ENCODE measurements around the gene ZRSR2.
A peak's percentile ranks its signal among the peaks of the same experiment; 100 is the strongest.

ZRSR2 gene

DNA sequence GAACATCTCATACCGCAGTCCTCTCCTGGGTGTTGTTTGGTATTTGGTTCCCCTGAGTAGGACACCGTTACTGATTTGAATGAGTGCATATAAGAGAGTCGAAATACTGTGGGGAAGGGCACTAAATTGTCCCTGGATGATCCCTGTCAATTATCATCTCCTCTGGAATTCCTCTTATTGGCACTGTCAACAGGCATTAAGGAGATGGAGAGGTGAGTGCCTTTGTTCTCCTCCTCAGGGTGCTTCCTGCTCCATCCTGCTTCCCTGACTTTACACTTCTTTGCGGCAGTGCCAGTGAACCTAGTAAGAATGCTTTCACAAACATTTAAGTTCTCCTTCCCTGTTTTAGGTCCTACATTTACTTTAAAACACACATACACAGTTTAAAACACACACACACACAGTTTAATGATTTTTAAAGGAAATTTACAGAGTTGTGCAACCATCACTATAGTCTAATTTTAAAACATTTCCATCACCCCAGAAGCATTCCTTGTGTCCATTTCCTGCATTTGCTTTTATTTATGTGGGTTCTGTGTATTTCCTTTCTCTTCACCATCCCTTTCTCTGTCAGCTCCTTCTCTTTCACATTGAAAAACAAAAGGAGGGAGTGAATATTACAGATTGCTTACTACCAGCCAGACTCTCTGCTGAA is 20.9 kb upstream of the ZRSR2 start:
- Histone ChIP-seq H3K4me3 (ENCODE audit: insufficient read length, low read depth) (no peak overlapping the region), H3K4me1 (ENCODE audit: insufficient read depth, insufficient read length) (no peaks in the 10 kb centered on the region), H3K9ac (ENCODE audit: insufficient read length, low read depth) (no peak overlapping the region), H3K36me3 (ENCODE audit: insufficient read depth, insufficient read length, low read length) (no peaks in the 10 kb centered on the region), H3K27me3 (ENCODE audit: insufficient read depth, insufficient read length) (no peaks in the 10 kb centered on the region), H3K9me3 (ENCODE audit: insufficient read depth, low read length) (no peaks in the 10 kb centered on the region)
- peak; percentile 77 for DNase-seq (ENCODE audit: low read depth, low spot score)
- TF ChIP-seq YY1 (IDR thresholded peaks at IDR 0.05; ENCODE audit: insufficient read depth, insufficient read length) (no peak), ZNF274 (IDR thresholded peaks at IDR 0.05; ENCODE audit: low read depth, low read length) (no peak), SUZ12 (IDR thresholded peaks at IDR 0.05; ENCODE audit: extremely low read depth, insufficient read depth, insufficient read length) (no peak)

DNA sequence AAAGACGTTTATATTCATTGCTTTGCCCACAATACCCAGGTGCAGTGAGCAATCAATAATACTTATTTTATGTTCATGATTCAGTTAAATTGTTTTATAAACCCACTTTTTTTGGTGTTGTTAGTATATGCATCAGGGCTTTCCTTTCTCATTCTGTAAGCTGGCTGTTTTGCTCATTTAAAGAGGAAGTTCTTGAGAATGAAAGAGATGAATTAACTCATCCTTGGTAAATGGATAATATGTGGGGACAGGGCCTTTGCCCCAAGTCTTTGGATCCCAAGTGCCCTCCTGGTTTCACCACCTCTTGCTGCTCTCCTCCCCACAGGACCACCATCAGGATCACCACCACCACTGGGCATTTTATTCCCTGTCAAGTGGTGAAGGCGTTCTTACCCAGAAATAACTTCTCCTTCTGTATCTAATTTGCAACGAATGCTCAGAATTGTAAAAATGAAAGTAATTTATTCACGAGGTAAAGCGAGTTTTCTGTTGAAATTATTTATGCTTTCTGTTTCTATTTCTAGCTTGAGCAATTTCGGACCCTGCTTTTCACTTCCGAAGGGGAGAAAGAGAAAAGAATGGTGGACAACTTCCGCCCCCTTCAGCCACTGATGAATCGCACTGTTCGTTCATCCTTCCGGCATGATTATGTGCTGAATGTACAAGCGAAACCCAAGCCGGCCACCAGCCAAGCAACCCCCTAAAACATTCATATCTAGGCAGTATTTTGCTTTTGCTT is 8.2 kb upstream of the ZRSR2 start:
- Histone ChIP-seq H3K9ac (ENCODE audit: insufficient read length, low read depth) (no peak overlapping the region), H3K9me3 (ENCODE audit: insufficient read depth, low read length) (no peaks in the 10 kb centered on the region; the same call in 1 of the 2 replicates), H3K4me1 (ENCODE audit: insufficient read depth, insufficient read length) (no peaks in the 10 kb centered on the region), H3K4me3 (ENCODE audit: insufficient read length, low read depth) (no peak overlapping the region), H3K36me3 (ENCODE audit: insufficient read depth, insufficient read length, low read length) (peaks cover 3% of the 10 kb centered on the region), H3K27me3 (ENCODE audit: insufficient read depth, insufficient read length) (no peaks in the 10 kb centered on the region)
- TF ChIP-seq ZNF274 (IDR thresholded peaks at IDR 0.05; ENCODE audit: low read depth, low read length) = no peak
- TF ChIP-seq YY1 (IDR thresholded peaks at IDR 0.05; ENCODE audit: insufficient read depth, insufficient read length) = no peak
- no peak for TF ChIP-seq SUZ12 (IDR thresholded peaks at IDR 0.05; ENCODE audit: extremely low read depth, insufficient read depth, insufficient read length)
- DNase-seq (ENCODE audit: low read depth, low spot score) = no peak

DNA sequence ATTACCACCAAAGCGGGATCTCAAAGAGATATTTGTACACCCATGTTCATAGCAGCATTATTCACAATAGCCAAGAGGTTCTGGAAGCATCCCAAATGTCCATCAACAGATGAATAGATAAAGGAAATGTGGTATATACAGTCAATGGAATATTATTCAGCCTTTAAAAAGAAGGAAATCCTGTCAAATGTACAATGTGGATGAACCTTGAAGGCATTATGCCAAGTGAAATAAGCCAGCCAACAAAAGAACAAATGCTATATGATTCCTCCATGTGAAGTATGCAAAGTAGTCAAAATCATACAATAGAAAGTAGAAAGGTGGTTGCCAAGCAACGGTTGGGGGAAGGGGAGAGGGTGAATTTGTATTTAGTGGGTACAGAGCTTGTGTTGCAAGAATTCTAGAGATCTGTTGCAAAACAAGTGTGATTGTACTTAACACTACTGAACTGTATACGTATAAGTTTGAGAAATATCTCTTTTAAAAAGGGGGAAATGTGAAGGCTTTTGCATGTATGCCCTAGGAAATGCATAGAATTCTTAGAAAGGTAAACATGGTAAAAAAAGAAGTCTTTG is 5.0 kb upstream of the ZRSR2 start:
- no peaks in the 10 kb centered on the region for H3K27me3 ChIP-seq (ENCODE audit: insufficient read depth, insufficient read length)
- H3K4me1 ChIP-seq (ENCODE audit: insufficient read depth, insufficient read length) = no peaks in the 10 kb centered on the region
- TF ChIP-seq ZNF274 (IDR thresholded peaks at IDR 0.05; ENCODE audit: low read depth, low read length) = no peak
- no peak for TF ChIP-seq SUZ12 (IDR thresholded peaks at IDR 0.05; ENCODE audit: extremely low read depth, insufficient read depth, insufficient read length)
- no peak for TF ChIP-seq YY1 (IDR thresholded peaks at IDR 0.05; ENCODE audit: insufficient read depth, insufficient read length)
- no peak for DNase-seq (ENCODE audit: low read depth, low spot score)
- peaks cover 3% of the 10 kb centered on the region for H3K36me3 ChIP-seq (ENCODE audit: insufficient read depth, insufficient read length, low read length)
- H3K9me3 ChIP-seq (ENCODE audit: insufficient read depth, low read length) = no peaks in the 10 kb centered on the region
- H3K4me3 ChIP-seq (ENCODE audit: insufficient read length, low read depth) = no peak overlapping the region
- no peak overlapping the region for H3K9ac ChIP-seq (ENCODE audit: insufficient read length, low read depth)

DNA sequence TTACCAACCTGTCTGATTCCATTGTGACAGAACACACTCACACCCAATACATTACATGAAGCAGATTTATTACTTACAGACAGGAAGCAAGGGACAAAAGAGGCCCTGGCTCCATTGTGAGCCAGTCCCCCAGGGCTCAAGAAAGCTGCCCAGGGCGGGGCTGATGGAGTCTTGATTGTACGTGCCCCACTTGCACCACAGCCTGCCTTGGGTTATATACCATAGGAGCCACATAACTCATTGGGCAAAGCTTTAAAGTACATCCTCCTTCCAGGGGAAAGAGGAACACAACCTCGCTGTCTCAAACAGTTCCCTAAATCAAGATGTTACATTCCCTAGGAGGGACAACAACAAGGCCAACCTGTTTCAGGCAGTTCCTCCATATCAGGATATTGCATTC is 3.4 kb upstream of the ZRSR2 start:
- DNase-seq (ENCODE audit: low read depth, low spot score) = no peak
- Histone ChIP-seq H3K4me3 (ENCODE audit: insufficient read length, low read depth) (no peak overlapping the region), H3K9ac (ENCODE audit: insufficient read length, low read depth) (no peak overlapping the region), H3K27me3 (ENCODE audit: insufficient read depth, insufficient read length) (no peaks in the 10 kb centered on the region), H3K4me1 (ENCODE audit: insufficient read depth, insufficient read length) (no peaks in the 10 kb centered on the region), H3K36me3 (ENCODE audit: insufficient read depth, insufficient read length, low read length) (peaks cover 3% of the 10 kb centered on the region), H3K9me3 (ENCODE audit: insufficient read depth, low read length) (no peaks in the 10 kb centered on the region)
- no peak for TF ChIP-seq YY1 (IDR thresholded peaks at IDR 0.05; ENCODE audit: insufficient read depth, insufficient read length)
- no peak for TF ChIP-seq SUZ12 (IDR thresholded peaks at IDR 0.05; ENCODE audit: extremely low read depth, insufficient read depth, insufficient read length)
- no peak for TF ChIP-seq ZNF274 (IDR thresholded peaks at IDR 0.05; ENCODE audit: low read depth, low read length)

DNA sequence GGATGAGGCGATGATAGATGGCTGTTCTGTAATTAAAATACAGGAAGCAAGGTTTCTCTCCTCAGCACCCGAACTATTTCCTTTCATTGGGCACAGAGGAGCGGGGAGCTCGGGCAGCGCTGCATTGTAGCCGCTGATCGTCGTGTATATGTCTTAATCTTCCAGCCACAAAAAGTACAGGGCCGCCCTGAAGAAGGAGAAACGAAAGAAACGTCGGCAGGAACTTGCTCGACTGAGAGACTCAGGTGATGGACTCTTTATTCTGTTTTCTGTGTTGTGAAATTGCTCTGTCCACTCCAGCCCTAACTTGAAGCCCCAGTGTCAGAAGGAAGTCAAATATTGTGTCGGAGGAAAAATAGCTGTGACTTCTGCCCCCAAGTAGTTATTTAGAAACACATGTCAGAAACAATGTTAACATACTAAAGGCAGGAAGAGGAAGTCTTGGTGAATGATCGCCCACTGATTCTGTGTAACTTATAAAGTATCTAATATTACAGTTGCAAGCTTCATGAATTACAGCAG is 546 bp downstream of the ZRSR2 start:
- Histone ChIP-seq H3K9me3 (ENCODE audit: insufficient read depth, low read length) (no peaks in the 10 kb centered on the region), H3K27me3 (ENCODE audit: insufficient read depth, insufficient read length) (no peaks in the 10 kb centered on the region), H3K4me3 (ENCODE audit: insufficient read length, low read depth) (peak overlapping the region; percentile 81), H3K4me1 (ENCODE audit: insufficient read depth, insufficient read length) (no peaks in the 10 kb centered on the region), H3K9ac (ENCODE audit: insufficient read length, low read depth) (peak overlapping the region; percentile 79), H3K36me3 (ENCODE audit: insufficient read depth, insufficient read length, low read length) (peaks cover 27% of the 10 kb centered on the region)
- TF ChIP-seq SUZ12 (IDR thresholded peaks at IDR 0.05; ENCODE audit: extremely low read depth, insufficient read depth, insufficient read length) = no peak
- no peak for TF ChIP-seq YY1 (IDR thresholded peaks at IDR 0.05; ENCODE audit: insufficient read depth, insufficient read length)
- no peak for TF ChIP-seq ZNF274 (IDR thresholded peaks at IDR 0.05; ENCODE audit: low read depth, low read length)
- DNase-seq (ENCODE audit: low read depth, low spot score) = no peak

DNA sequence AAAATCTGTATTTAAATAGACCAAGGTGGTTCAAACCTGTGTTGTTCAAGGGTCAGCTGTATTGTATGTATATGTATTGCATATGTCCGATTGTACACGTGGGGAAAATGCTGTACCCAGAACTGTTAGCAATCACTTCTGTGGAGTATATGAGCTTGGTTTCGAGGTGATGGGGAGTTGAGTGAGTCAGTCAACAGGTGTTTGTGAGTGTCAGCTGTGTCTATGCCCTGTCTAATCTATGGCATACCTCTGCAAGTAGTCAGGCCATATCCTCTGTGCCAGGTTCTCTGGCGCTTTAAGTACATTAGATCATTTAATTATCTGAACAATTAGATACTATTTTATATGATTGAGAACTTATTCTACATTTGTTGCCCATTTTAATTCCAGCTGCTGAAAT is 7.4 kb downstream of the ZRSR2 start:
- DNase-seq (ENCODE audit: low read depth, low spot score) = no peak
- H3K9me3 ChIP-seq (ENCODE audit: insufficient read depth, low read length) = no peaks in the 10 kb centered on the region
- H3K4me3 ChIP-seq (ENCODE audit: insufficient read length, low read depth) = no peak overlapping the region
- no peaks in the 10 kb centered on the region for H3K4me1 ChIP-seq (ENCODE audit: insufficient read depth, insufficient read length)
- TF ChIP-seq SUZ12 (IDR thresholded peaks at IDR 0.05; ENCODE audit: extremely low read depth, insufficient read depth, insufficient read length) (no peak), ZNF274 (IDR thresholded peaks at IDR 0.05; ENCODE audit: low read depth, low read length) (no peak), YY1 (IDR thresholded peaks at IDR 0.05; ENCODE audit: insufficient read depth, insufficient read length) (no peak)
- H3K27me3 ChIP-seq (ENCODE audit: insufficient read depth, insufficient read length) = no peaks in the 10 kb centered on the region
- H3K36me3 ChIP-seq (ENCODE audit: insufficient read depth, insufficient read length, low read length) = peaks cover 44% of the 10 kb centered on the region
- no peak overlapping the region for H3K9ac ChIP-seq (ENCODE audit: insufficient read length, low read depth)

DNA sequence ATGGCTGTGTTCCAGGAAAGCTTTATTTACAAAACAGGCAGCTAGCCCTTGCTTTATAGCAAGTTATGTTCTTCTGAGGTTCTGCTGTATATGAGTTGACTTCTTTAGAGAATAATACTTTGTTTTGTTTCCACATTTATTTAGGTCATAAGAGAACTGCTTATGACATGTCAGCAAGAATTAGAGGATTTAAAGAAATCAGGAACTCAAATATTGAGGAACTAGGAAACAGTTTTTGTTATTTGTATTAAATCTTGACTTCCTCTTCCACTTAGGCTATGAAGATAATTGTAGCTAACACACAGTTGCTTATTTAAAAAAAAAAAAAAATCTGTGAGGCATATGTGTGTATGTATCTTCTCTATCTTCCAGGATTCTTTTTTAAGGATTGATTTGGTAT is 14.3 kb downstream of the ZRSR2 start:
- H3K27me3 ChIP-seq (ENCODE audit: insufficient read depth, insufficient read length) = no peaks in the 10 kb centered on the region
- no peak for TF ChIP-seq ZNF274 (IDR thresholded peaks at IDR 0.05; ENCODE audit: low read depth, low read length)
- TF ChIP-seq SUZ12 (IDR thresholded peaks at IDR 0.05; ENCODE audit: extremely low read depth, insufficient read depth, insufficient read length) = no peak
- no peak for TF ChIP-seq YY1 (IDR thresholded peaks at IDR 0.05; ENCODE audit: insufficient read depth, insufficient read length)
- DNase-seq (ENCODE audit: low read depth, low spot score) = no peak
- H3K4me1 ChIP-seq (ENCODE audit: insufficient read depth, insufficient read length) = no peaks in the 10 kb centered on the region
- H3K9me3 ChIP-seq (ENCODE audit: insufficient read depth, low read length) = no peaks in the 10 kb centered on the region
- no peak overlapping the region for H3K9ac ChIP-seq (ENCODE audit: insufficient read length, low read depth)
- peaks cover 50% of the 10 kb centered on the region for H3K36me3 ChIP-seq (ENCODE audit: insufficient read depth, insufficient read length, low read length)
- H3K4me3 ChIP-seq (ENCODE audit: insufficient read length, low read depth) = no peak overlapping the region
